ENCODE measurements around the gene TXK. TPM values are rescaled to one million over a fixed set of nuclear protein-coding genes. Genes with fewer than 3 reads are reported as not detected.

Gene TXK
- total and polyA plus RNA-seq, 12 donors = 0.55 to 4.9 (median 1.4) TPM

DNA sequence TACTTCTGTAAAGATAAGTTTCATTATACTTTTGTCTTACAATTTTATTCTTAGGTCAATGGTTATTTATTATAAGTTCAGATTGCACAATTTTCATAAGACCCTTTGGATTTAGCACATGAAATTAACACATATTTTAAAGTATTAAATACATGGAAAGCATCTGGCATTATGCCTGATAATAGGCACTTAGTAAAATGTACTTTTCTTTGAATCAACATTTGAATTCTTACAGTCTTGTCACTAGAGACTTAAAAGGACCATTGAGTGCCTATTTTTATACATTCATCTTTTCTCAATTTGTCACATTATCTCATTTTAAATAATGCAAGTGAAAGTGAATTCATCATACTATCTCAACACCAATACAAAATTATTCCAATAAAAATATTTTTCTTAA lies 94.5 kb downstream of the TXK start:
- DNase-seq = no peak
- intact Hi-C loops (cut with DNase I) = no loop called here
- Histone ChIP-seq H3K4me3 (no peak overlapping the region), H3K4me1 (replicated peaks in 1 of 2) (no peaks in the 10 kb centered on the region), H3K9me3 (replicated peaks in 1 of 3) (no peaks in the 10 kb centered on the region), H3K27me3 (no peaks in the 10 kb centered on the region), H3K27ac (no peak overlapping the region), H3K36me3 (replicated peaks in 1 of 2) (no peaks in the 10 kb centered on the region)
- no peak for TF ChIP-seq POLR2A (IDR thresholded peaks at IDR 0.05)
- TF ChIP-seq, protein P1, sequence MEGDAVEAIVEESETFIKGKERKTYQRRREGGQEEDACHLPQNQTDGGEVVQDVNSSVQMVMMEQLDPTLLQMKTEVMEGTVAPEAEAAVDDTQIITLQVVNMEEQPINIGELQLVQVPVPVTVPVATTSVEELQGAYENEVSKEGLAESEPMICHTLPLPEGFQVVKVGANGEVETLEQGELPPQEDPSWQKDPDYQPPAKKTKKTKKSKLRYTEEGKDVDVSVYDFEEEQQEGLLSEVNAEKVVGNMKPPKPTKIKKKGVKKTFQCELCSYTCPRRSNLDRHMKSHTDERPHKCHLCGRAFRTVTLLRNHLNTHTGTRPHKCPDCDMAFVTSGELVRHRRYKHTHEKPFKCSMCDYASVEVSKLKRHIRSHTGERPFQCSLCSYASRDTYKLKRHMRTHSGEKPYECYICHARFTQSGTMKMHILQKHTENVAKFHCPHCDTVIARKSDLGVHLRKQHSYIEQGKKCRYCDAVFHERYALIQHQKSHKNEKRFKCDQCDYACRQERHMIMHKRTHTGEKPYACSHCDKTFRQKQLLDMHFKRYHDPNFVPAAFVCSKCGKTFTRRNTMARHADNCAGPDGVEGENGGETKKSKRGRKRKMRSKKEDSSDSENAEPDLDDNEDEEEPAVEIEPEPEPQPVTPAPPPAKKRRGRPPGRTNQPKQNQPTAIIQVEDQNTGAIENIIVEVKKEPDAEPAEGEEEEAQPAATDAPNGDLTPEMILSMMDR (IDR thresholded peaks at IDR 0.05) = no peak

DNA sequence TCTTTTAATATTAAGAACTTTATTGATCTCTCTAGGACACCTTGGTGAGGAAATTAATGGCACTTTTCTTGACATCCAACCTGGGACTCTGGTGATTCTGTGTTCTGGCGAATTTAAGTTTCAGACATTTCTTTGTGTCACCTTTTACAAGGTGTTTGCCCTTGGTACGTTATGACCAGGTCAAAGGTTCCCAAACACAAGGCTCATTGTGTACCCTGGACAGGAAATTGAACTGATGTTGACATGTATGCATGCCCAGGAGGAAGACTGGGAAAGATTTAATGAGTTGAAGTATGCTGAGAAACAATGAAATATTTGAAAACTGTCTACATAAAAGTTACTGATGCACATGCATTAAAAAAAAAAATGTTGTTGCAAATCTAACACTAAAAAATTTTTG lies 95.4 kb downstream of the TXK start:
- H3K4me3 ChIP-seq = no peak overlapping the region
- no peak for DNase-seq
- no peak overlapping the region for H3K27ac ChIP-seq
- no peaks in the 10 kb centered on the region for H3K36me3 ChIP-seq (replicated peaks in 1 of 2)
- no peak for TF ChIP-seq POLR2A (IDR thresholded peaks at IDR 0.05)
- TF ChIP-seq, protein P1 (IDR thresholded peaks at IDR 0.05) = no peak
- intact Hi-C loops (cut with DNase I) = no loop called here
- WGBS, 4 donors = 7 to 13% (median 11%) methylated on average over 2 of the region's 2 CpGs
- no peaks in the 10 kb centered on the region for H3K4me1 ChIP-seq (replicated peaks in 1 of 2)
- no peaks in the 10 kb centered on the region for H3K9me3 ChIP-seq (replicated peaks in 1 of 3)
- no peaks in the 10 kb centered on the region for H3K27me3 ChIP-seq

DNA sequence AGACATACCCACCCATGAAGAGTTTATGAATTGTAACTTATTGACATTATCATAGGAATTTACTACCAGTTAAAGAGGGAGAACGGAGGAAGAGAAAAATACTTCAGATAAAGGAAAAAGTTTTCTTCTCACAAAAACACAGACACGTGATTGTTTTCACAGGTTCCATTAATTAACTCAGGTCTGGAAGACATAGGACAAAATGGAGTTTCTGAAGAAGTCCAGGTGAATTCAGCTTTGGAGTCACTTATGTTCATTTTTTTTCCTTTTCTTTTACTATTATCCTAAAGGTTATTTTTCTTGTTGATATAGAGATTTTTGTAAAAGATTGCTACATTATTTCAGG lies 97.0 kb downstream of the TXK start:
- Histone ChIP-seq H3K27me3 (no peaks in the 10 kb centered on the region), H3K9me3 (replicated peaks in 1 of 3) (no peaks in the 10 kb centered on the region), H3K4me3 (no peak overlapping the region), H3K27ac (no peak overlapping the region), H3K4me1 (replicated peaks in 1 of 2) (peaks cover 6 to 7% of the 10 kb centered on the region in 2 donors), H3K36me3 (replicated peaks in 1 of 2) (no peaks in the 10 kb centered on the region)
- TF ChIP-seq, protein P1 (IDR thresholded peaks at IDR 0.05) = no peak
- no peak for TF ChIP-seq POLR2A (IDR thresholded peaks at IDR 0.05)
- WGBS, 4 donors = 68 to 82% (median 70%) methylated on average over 2 of the region's 2 CpGs
- no peak for DNase-seq
- intact Hi-C loops (cut with DNase I) = no loop called here

DNA sequence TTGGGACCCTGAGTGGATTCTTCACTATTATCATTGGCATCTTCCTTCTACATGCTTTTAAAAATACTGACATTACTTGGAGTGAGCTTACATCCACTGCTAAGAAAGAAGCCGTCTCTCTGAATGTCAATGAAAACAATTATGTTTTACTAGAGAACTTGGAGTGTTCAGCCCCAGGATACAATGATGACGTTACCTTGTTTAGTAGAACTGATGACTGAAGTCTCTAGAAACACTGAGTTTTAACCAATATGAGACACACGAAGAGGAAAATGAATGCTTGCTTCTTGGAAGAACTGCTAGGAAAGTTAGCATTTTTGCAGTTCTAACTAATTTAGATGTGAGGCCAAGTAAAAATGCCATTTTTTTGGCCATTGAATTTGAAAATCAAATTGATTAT lies 98.1 kb downstream of the TXK start:
- Histone ChIP-seq H3K36me3 (replicated peaks in 1 of 2) (no peaks in the 10 kb centered on the region), H3K9me3 (replicated peaks in 1 of 3) (no peaks in the 10 kb centered on the region), H3K27me3 (no peaks in the 10 kb centered on the region), H3K4me3 (no peak overlapping the region), H3K27ac (no peak overlapping the region), H3K4me1 (replicated peaks in 1 of 2) (peaks cover 6 to 8% of the 10 kb centered on the region in 2 donors)
- TF ChIP-seq, protein P1 (IDR thresholded peaks at IDR 0.05) = no peak
- no peak for TF ChIP-seq POLR2A (IDR thresholded peaks at IDR 0.05)
- no peak for DNase-seq
- intact Hi-C loops (cut with DNase I) = no loop called here
- WGBS, 4 donors = 89 to 92% (median 91%) methylated on average over 3 of the region's 3 CpGs
